HCT116 (cell line): ENCODE measurements around the gene COL2A1. TPM values are rescaled to one million over a fixed set of nuclear protein-coding genes. Genes with fewer than 3 reads are reported as not detected.

Experiments used
- ATAC-seq: fragments of 200-7000 bp; cut with Tn5 transposase; 2 replicates; pipeline ENCODE4 v1.9.1; 2020; ENCODE audit warnings: mild to moderate bottlenecking, moderate library complexity
- BruUV-seq: library from RNA; stranded (reverse); fragments of 400-500 nt; replicated peaks from 2 replicates; lab custom pipeline; 2021; lab: Mats Ljungman, UMichigan
- CTCF ChIA-PET: fragments of 300-600 bp; sonication (Branson Sonifier 250); formaldehyde crosslinking; loops from one replicate; lab custom pipeline; 2021; ENCODE audit warnings: antibody characterized with exemption; lab: Charles Lee
- POLR2A ChIA-PET: fragments of 300-600, 350-600 bp; sonication (Branson Sonifier 250); formaldehyde crosslinking; loops from one replicate; lab custom pipeline; 2021; ENCODE audit warnings: antibody characterized with exemption; lab: Charles Lee
- RAD21 ChIA-PET, 2 experiments: fragments of 300-600 bp; sonication (Branson Sonifier 250); formaldehyde crosslinking; loops; one replicate each; lab custom pipeline; 2023; ENCODE audit warnings: low total read pairs in 2 of 2; ENCODE audit not compliant: uncharacterized antibody in 2 of 2, unreplicated experiment in 2 of 2, low non-redundant PET in 1 of 2; lab: Charles Lee
- DNase-seq: peaks from one replicate; pipeline ENCODE4 v3.0.0-alpha.2; 2010; ENCODE audit warnings: low read depth, low spot score
- H2AFZ ChIP-seq: fragments of 200-600 bp; shearing (Covaris generic), sonication (generic); 2 replicates; pipeline ENCODE4 v1.6.1; 2017; ENCODE audit warnings: low read depth, mixed run types, mixed read lengths, antibody characterized with exemption, low read length; ENCODE audit not compliant: poor library complexity, severe bottlenecking
- H3K27ac ChIP-seq: 2 replicates; pipeline ENCODE4 v1.5.1; 2012; ENCODE audit warnings: low read depth, low read length
- H3K27me3 ChIP-seq: fragments of 200-600 bp; sonication (generic); 2 replicates; pipeline ENCODE4 v1.6.1; 2016; ENCODE audit warnings: mixed run types, low read length, mixed read lengths; ENCODE audit not compliant: insufficient read depth
- H3K36me3 ChIP-seq, 2 experiments: fragments of 200-500 bp in 1 of 2; fragments of 200-600 bp in 1 of 2; sonication (Bioruptor generic) in 1 of 2; sonication (generic) in 1 of 2; 2 replicates each; pipeline versions ENCODE4 v1.5.1 to v1.6.1; 2014 to 2016; ENCODE audit warnings: low read length in 2 of 2, inconsistent platforms in 1 of 2, mixed read lengths in 1 of 2, mixed run types in 1 of 2; ENCODE audit not compliant: insufficient read depth in 2 of 2, control insufficient read depth in 1 of 2
- H3K4me1 ChIP-seq, 2 experiments: fragments of 200-600 bp in 1 of 2; sonication (generic) in 1 of 2; 2 replicates each; pipeline versions ENCODE4 v1.5.1 to v1.6.1; 2012 to 2017; ENCODE audit warnings: low read length in 2 of 2, inconsistent platforms in 1 of 2, mild to moderate bottlenecking in 1 of 2, mixed read lengths in 1 of 2, mixed run types in 1 of 2, moderate library complexity in 1 of 2; ENCODE audit not compliant: insufficient read depth in 2 of 2, control insufficient read depth in 1 of 2
- H3K4me2 ChIP-seq: fragments of 200-600 bp; sonication (generic); 2 replicates; pipeline ENCODE4 v1.6.1; 2017; ENCODE audit warnings: mixed run types, low read length, mixed read lengths
- H3K4me3 ChIP-seq, 2 experiments: fragments of 200-600 bp in 1 of 2; sonication (generic) in 1 of 2; replicated peaks in 1 of 2; 2 replicates each; pipeline ENCODE4 v1.5.1; 2011 to 2016; ENCODE audit warnings: low read length in 2 of 2, control low read depth in 1 of 2, low read depth in 1 of 2, mild to moderate bottlenecking in 1 of 2, mixed read lengths in 1 of 2, mixed run types in 1 of 2
- H3K79me2 ChIP-seq: fragments of 200-600 bp; sonication (generic); 2 replicates; pipeline ENCODE4 v1.6.1; 2017; ENCODE audit warnings: mild to moderate bottlenecking, mixed run types, low read length, moderate library complexity, mixed read lengths; ENCODE audit not compliant: insufficient read depth
- H3K9ac ChIP-seq: fragments of 200-600 bp; sonication (generic); 2 replicates; pipeline ENCODE4 v1.6.1; 2016; ENCODE audit warnings: low read length, mixed read lengths
- H3K9me2 ChIP-seq: fragments of 200-600 bp; sonication (generic), shearing (Covaris generic); 2 replicates; pipeline ENCODE4 v1.6.1; 2017; ENCODE audit warnings: mixed run types, mild to moderate bottlenecking, moderate library complexity; ENCODE audit not compliant: insufficient read depth
- H3K9me3 ChIP-seq, 2 experiments: fragments of 200-500 bp in 1 of 2; fragments of 200-600 bp in 1 of 2; sonication (Bioruptor generic) in 1 of 2; sonication (generic) in 1 of 2; 2 replicates each; pipeline ENCODE4 v1.6.1; 2014 to 2017; ENCODE audit warnings: low read length in 2 of 2, mixed read lengths in 2 of 2, inconsistent platforms in 1 of 2, low read depth in 1 of 2, mild to moderate bottlenecking in 1 of 2, mixed run types in 1 of 2, moderate library complexity in 1 of 2; ENCODE audit not compliant: control insufficient read depth in 1 of 2, insufficient read depth in 1 of 2
- H4K20me1 ChIP-seq: fragments of 200-600 bp; sonication (generic), shearing (Covaris generic); 2 replicates; pipeline ENCODE4 v1.6.1; 2017; ENCODE audit warnings: mixed run types, mild to moderate bottlenecking, moderate library complexity; ENCODE audit not compliant: insufficient read depth
- EGR1 ChIP-seq: IDR thresholded peaks from 2 replicates; pipeline ENCODE4 v1.6.1; 2012; ENCODE audit warnings: low read depth
- EZH2phosphoT487 ChIP-seq: fragments of 200-600 bp; IDR thresholded peaks from 2 replicates; pipeline ENCODE4 v1.6.1; 2018; ENCODE audit warnings: antibody characterized with exemption, borderline replicate concordance
- FOSL1 ChIP-seq: IDR thresholded peaks from 2 replicates; pipeline ENCODE4 v1.6.1; 2012; ENCODE audit warnings: low read depth
- JUND ChIP-seq: IDR thresholded peaks from 2 replicates; pipeline ENCODE4 v1.6.1; 2012
- POLR2A ChIP-seq: IDR thresholded peaks from 2 replicates; pipeline ENCODE4 v1.7.0; 2011; ENCODE audit warnings: borderline replicate concordance; ENCODE audit not compliant: insufficient read depth, insufficient read length; ENCODE audit errors: extremely low read depth
- RAD21 ChIP-seq: IDR thresholded peaks from 2 replicates; pipeline ENCODE4 v1.6.1; 2012; ENCODE audit warnings: low read depth, mild to moderate bottlenecking
- SIN3A ChIP-seq: IDR thresholded peaks from 2 replicates; pipeline ENCODE4 v1.6.1; 2012; ENCODE audit warnings: low read depth
- SP1 ChIP-seq: IDR thresholded peaks from 2 replicates; pipeline ENCODE4 v1.6.1; 2012; ENCODE audit warnings: low read depth
- SRF ChIP-seq: IDR thresholded peaks from 2 replicates; pipeline ENCODE4 v1.6.1; 2012; ENCODE audit warnings: low read depth
- TCF7L2 ChIP-seq: IDR thresholded peaks from 2 replicates; pipeline ENCODE4 v1.7.0; 2011; ENCODE audit warnings: borderline replicate concordance, inconsistent platforms; ENCODE audit not compliant: insufficient read depth, insufficient read length; ENCODE audit errors: extremely low read depth
- intact Hi-C: fragments of 100-400 bp; cut with micrococcal nuclease; formaldehyde crosslinking; loops from 2 replicates; pipeline ENCODE4 v1.10.0; 2022
- total RNA-seq: library from RNA; stranded (reverse); gene quantifications from one replicate; pipeline ENCODE4 v1.2.1, GENCODE V29; 2021; ENCODE audit not compliant: unreplicated experiment
- TF ChIP-seq, protein P1 (sequence below): IDR thresholded peaks from 2 replicates; pipeline ENCODE4 v1.6.1; 2011; ENCODE audit warnings: mild to moderate bottlenecking, low read length, moderate library complexity; ENCODE audit not compliant: insufficient replicate concordance; ENCODE audit errors: extremely low read depth
- TF ChIP-seq, protein P2 (sequence below): IDR thresholded peaks from 2 replicates; pipeline ENCODE4 v1.6.1; 2012

COL2A1 gene
- total RNA-seq, 1 experiment from 2014 or later = 0.22 TPM

DNA sequence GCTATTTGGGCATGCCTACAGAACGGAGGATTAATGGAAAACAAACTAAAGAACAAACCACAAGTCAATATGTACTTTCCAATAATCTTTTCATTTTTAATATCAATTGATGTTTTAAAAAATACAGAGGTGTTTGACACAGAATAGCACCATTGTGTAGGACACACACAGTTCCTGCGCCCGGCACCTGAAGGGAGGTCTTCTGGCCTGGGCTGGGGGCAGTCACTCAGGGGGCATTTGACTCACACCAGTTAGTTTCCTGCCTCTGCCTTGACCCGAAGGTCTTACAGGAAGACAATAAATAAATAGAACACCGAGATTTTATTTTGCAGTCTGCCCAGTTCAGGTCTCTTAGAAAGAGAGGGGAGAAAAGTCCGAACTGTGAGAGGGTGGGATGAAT lies 31.4 kb downstream of the COL2A1 start:
- no peak for DNase-seq
- Histone ChIP-seq H3K79me2 (no peaks in the 10 kb centered on the region), H2AFZ (no peak overlapping the region), H3K9me3 (no peaks in the 10 kb centered on the region), H3K4me1 (no peaks in the 10 kb centered on the region)
- POLR2A ChIA-PET = no interaction called here
- TF ChIP-seq, protein P1, sequence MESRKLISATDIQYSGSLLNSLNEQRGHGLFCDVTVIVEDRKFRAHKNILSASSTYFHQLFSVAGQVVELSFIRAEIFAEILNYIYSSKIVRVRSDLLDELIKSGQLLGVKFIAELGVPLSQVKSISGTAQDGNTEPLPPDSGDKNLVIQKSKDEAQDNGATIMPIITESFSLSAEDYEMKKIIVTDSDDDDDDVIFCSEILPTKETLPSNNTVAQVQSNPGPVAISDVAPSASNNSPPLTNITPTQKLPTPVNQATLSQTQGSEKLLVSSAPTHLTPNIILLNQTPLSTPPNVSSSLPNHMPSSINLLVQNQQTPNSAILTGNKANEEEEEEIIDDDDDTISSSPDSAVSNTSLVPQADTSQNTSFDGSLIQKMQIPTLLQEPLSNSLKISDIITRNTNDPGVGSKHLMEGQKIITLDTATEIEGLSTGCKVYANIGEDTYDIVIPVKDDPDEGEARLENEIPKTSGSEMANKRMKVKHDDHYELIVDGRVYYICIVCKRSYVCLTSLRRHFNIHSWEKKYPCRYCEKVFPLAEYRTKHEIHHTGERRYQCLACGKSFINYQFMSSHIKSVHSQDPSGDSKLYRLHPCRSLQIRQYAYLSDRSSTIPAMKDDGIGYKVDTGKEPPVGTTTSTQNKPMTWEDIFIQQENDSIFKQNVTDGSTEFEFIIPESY = no peak
- TF ChIP-seq EGR1 (no peak), JUND (no peak), FOSL1 (no peak), SIN3A (no peak), POLR2A (no peak), SP1 (no peak), TCF7L2 (no peak), RAD21 (no peak), SRF (no peak), EZH2phosphoT487 (no peak)
- TF ChIP-seq, protein P2, sequence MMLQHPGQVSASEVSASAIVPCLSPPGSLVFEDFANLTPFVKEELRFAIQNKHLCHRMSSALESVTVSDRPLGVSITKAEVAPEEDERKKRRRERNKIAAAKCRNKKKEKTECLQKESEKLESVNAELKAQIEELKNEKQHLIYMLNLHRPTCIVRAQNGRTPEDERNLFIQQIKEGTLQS = no peak
- TF ChIP-seq, all 23 proteins: peak for 0
- Histone ChIP-seq H3K9ac (no peak overlapping the region), H3K27me3 (no peaks in the 10 kb centered on the region), H3K4me3 (no peak overlapping the region), H4K20me1 (no peaks in the 10 kb centered on the region), H3K9me2 (no peaks in the 10 kb centered on the region), H3K36me3 (peaks cover 0 to 6% of the 10 kb centered on the region in 2 experiments; a peak in 3 of 4 replicates), H3K27ac (no peak overlapping the region), H3K4me2 (no peak overlapping the region)
- CTCF ChIA-PET = no interaction called here
- intact Hi-C loops = no loop called here
- RAD21 ChIA-PET = no interaction called here
- BruUV-seq = no TSS peak
- no peak for ATAC-seq
